ENCODE measurements around the gene ZAP70. TPM values are rescaled to one million over a fixed set of nuclear protein-coding genes. Genes with fewer than 3 reads are reported as not detected.

ZAP70 gene
- polyA plus RNA-seq, 2 of the 4 experiments (the other 2 are of a cell fraction): 0.10 TPM; not detected in 1

DNA sequence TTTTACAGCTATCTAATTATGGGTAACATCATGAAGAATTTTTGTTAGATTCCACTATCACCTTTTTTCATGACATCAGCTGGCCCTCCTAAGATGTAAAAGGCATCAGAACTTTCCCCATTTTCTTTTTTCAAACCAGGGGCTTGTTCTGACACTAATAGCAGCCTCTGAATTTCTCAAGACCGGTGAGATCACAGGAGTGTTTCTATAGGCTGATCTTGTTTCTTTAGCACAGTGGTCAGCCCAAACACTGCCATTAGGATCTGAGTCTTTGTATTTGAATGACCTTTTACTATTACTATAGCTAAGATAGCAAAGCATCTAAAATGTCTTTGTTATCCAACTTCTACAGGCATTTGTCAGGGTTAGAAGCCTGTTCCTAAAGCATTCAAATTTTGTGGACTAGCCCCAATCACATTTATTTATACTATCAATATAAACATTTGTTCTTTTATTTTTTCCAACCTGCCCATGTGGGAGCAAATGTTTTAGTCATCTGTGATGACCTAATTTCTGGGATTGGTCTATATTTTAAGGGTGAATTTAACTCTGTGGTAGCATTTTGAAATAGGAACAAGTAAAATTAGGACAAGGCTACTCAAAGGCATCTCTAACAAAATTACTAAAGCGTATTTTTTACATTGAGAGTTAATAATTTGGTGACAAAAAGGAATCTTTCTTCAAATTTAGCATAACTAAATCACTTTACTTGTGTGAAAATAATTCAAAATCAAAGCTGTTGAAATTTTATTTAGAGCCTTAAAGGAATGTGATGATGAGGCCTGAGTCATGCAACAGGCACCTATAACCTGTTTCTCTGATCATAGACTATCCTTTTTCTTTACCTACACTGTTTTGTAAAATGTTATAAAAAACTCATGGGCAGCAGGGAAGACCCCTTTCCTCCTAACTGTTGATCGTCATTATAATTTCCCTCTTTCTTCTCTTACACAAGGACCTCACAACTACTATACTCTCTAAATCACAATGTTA is 39.3 kb downstream of the ZAP70 start:
- no peaks in the 10 kb centered on the region for H3K9me3 ChIP-seq
- ATAC-seq (no peak), DNase-seq (ENCODE audit: low read depth in 1 of 2, low spot score in 1 of 2) (no peak), FAIRE-seq (no peak)
- ChIA-PET CTCF (interaction anchor here (1.4 to 5.8 kb wide), 3 partner anchors 10 to 24 kb away, joined by 3 to 27 read pairs (median 3); no protein-coding TSS in a partner anchor), POLR2A (no interaction called here)
- TF ChIP-seq TP53 (CRISPR knock-in tag; IDR thresholded peaks at IDR 0.05) (no peak), POLR2A (IDR thresholded peaks at IDR 0.05; ENCODE audit: low read length) (no peak), EHF (CRISPR knock-in tag; IDR thresholded peaks at IDR 0.05) (no peak), MAFK (IDR thresholded peaks at IDR 0.05; ENCODE audit: partially characterized antibody) (no peak), HOXB13 (CRISPR knock-in tag; IDR thresholded peaks at IDR 0.05; ENCODE audit: low read depth) (no peak), TFCP2L1 (CRISPR knock-in tag; IDR thresholded peaks at IDR 0.05) (no peak), RAD21 (conservative IDR thresholded peaks at IDR 0.05 in 1 of 2, IDR thresholded peaks at IDR 0.05 in 1 of 2) (no peak), GATA3 (IDR thresholded peaks at IDR 0.05; ENCODE audit: borderline replicate concordance) (no peak), ZNF302 (CRISPR knock-in tag; IDR thresholded peaks at IDR 0.05) (no peak)
- TF ChIP-seq, protein P1, sequence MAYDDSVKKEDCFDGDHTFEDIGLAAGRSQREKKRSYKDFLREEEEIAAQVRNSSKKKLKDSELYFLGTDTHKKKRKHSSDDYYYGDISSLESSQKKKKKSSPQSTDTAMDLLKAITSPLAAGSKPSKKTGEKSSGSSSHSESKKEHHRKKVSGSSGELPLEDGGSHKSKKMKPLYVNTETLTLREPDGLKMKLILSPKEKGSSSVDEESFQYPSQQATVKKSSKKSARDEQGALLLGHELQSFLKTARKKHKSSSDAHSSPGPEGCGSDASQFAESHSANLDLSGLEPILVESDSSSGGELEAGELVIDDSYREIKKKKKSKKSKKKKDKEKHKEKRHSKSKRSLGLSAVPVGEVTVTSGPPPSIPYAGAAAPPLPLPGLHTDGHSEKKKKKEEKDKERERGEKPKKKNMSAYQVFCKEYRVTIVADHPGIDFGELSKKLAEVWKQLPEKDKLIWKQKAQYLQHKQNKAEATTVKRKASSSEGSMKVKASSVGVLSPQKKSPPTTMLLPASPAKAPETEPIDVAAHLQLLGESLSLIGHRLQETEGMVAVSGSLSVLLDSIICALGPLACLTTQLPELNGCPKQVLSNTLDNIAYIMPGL (CRISPR knock-in tag; IDR thresholded peaks at IDR 0.05; ENCODE audit: borderline replicate concordance): no peak
- TF ChIP-seq, protein P2, sequence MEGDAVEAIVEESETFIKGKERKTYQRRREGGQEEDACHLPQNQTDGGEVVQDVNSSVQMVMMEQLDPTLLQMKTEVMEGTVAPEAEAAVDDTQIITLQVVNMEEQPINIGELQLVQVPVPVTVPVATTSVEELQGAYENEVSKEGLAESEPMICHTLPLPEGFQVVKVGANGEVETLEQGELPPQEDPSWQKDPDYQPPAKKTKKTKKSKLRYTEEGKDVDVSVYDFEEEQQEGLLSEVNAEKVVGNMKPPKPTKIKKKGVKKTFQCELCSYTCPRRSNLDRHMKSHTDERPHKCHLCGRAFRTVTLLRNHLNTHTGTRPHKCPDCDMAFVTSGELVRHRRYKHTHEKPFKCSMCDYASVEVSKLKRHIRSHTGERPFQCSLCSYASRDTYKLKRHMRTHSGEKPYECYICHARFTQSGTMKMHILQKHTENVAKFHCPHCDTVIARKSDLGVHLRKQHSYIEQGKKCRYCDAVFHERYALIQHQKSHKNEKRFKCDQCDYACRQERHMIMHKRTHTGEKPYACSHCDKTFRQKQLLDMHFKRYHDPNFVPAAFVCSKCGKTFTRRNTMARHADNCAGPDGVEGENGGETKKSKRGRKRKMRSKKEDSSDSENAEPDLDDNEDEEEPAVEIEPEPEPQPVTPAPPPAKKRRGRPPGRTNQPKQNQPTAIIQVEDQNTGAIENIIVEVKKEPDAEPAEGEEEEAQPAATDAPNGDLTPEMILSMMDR (IDR thresholded peaks at IDR 0.05): no peak
- TF ChIP-seq, protein P3, sequence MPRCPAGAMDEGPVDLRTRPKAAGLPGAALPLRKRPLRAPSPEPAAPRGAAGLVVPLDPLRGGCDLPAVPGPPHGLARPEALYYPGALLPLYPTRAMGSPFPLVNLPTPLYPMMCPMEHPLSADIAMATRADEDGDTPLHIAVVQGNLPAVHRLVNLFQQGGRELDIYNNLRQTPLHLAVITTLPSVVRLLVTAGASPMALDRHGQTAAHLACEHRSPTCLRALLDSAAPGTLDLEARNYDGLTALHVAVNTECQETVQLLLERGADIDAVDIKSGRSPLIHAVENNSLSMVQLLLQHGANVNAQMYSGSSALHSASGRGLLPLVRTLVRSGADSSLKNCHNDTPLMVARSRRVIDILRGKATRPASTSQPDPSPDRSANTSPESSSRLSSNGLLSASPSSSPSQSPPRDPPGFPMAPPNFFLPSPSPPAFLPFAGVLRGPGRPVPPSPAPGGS (IDR thresholded peaks at IDR 0.05): no peak
- TF ChIP-seq, protein P4, sequence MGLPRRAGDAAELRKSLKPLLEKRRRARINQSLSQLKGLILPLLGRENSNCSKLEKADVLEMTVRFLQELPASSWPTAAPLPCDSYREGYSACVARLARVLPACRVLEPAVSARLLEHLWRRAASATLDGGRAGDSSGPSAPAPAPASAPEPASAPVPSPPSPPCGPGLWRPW (IDR thresholded peaks at IDR 0.05): no peak
- TF ChIP-seq, protein P5, sequence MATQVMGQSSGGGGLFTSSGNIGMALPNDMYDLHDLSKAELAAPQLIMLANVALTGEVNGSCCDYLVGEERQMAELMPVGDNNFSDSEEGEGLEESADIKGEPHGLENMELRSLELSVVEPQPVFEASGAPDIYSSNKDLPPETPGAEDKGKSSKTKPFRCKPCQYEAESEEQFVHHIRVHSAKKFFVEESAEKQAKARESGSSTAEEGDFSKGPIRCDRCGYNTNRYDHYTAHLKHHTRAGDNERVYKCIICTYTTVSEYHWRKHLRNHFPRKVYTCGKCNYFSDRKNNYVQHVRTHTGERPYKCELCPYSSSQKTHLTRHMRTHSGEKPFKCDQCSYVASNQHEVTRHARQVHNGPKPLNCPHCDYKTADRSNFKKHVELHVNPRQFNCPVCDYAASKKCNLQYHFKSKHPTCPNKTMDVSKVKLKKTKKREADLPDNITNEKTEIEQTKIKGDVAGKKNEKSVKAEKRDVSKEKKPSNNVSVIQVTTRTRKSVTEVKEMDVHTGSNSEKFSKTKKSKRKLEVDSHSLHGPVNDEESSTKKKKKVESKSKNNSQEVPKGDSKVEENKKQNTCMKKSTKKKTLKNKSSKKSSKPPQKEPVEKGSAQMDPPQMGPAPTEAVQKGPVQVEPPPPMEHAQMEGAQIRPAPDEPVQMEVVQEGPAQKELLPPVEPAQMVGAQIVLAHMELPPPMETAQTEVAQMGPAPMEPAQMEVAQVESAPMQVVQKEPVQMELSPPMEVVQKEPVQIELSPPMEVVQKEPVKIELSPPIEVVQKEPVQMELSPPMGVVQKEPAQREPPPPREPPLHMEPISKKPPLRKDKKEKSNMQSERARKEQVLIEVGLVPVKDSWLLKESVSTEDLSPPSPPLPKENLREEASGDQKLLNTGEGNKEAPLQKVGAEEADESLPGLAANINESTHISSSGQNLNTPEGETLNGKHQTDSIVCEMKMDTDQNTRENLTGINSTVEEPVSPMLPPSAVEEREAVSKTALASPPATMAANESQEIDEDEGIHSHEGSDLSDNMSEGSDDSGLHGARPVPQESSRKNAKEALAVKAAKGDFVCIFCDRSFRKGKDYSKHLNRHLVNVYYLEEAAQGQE (IDR thresholded peaks at IDR 0.05): no peak
- H3K4me2 ChIP-seq: no peak overlapping the region
- no peak overlapping the region for H3K4me3 ChIP-seq
- no peak overlapping the region for H3K27ac ChIP-seq
- H3K4me1 ChIP-seq: no peaks in the 10 kb centered on the region
- whole genome bisulfite sequencing (ENCODE audit: missing lambda C conversion rate): 93% methylated on average over 3 of the region's 3 CpGs

Measured in A549 (cell line).